HUES48 (cell line): ENCODE results near the gene GPS2.

ENCODE experiments used
- H3K27ac ChIP-seq: one replicate; pipeline ENCODE4 v1.7.0; 2013; ENCODE audit warnings: low read depth, low read length, inconsistent platforms
- H3K27me3 ChIP-seq: 2 replicates; pipeline ENCODE4 v1.6.1; 2013; ENCODE audit warnings: mild to moderate bottlenecking, low read length; ENCODE audit not compliant: control insufficient read depth, insufficient read depth
- H3K36me3 ChIP-seq: 2 replicates; pipeline ENCODE4 v1.6.1; 2013; ENCODE audit warnings: low read length; ENCODE audit not compliant: control insufficient read depth, insufficient read depth
- H3K4me1 ChIP-seq: 2 replicates; pipeline ENCODE4 v1.6.1; 2013; ENCODE audit warnings: mild to moderate bottlenecking, low read length; ENCODE audit not compliant: control insufficient read depth, insufficient read depth
- H3K4me3 ChIP-seq: 2 replicates; pipeline ENCODE4 v1.5.1; 2013; ENCODE audit warnings: mild to moderate bottlenecking, low read depth, low read length
- H3K9ac ChIP-seq: 2 replicates; pipeline ENCODE4 v1.6.1; 2013; ENCODE audit warnings: mild to moderate bottlenecking, low read depth, low read length, moderate library complexity
- H3K9me3 ChIP-seq: 2 replicates; pipeline ENCODE4 v1.6.1; 2013; ENCODE audit warnings: low read length; ENCODE audit not compliant: control insufficient read depth, insufficient read depth

The GPS2 gene

DNA sequence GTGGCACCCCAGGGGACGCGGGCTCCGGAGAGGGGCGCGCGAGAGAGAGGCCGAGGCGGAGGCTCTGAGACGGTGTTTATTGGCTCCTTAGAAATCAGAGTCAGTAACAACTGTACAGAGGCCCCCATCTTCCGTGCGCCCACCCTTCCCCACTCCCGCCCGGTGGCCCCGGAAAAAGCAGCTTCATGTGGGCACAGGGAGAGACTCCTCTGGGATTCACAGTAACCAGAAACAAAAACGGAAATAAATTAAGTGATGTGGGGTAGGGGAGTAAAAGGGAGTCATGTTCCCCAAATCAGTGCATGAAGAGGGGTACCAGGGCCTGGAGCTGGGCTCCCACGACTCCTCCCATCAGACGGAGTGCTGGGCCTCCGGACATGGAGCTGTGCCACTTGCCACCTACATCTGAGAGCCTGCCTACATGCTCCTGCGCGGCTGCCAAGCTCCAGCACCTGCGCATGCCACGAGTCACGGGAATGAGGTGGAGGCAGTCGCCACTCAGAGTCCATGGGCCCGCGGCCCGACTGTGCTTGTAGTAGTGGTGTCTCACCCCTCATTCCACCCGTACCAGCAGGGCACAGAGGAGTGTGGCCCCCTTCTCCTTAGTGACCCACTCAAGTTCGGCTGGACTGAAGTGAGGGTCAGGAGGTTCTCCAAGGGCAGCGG lies 543 bp upstream of the GPS2 start:
- Histone ChIP-seq H3K27me3 (no peaks in the 10 kb centered on the region), H3K9me3 (no peaks in the 10 kb centered on the region), H3K27ac (peak overlapping the region; percentile 93), H3K9ac (peak overlapping the region; percentile 66; the same call in 1 of the 2 replicates), H3K4me1 (0 out of 2 replicates have a peak, but pooled peaks cover 4% of the 10 kb centered on the region), H3K4me3 (peak overlapping the region; percentile 80), H3K36me3 (peaks cover 73% of the 10 kb centered on the region)

DNA sequence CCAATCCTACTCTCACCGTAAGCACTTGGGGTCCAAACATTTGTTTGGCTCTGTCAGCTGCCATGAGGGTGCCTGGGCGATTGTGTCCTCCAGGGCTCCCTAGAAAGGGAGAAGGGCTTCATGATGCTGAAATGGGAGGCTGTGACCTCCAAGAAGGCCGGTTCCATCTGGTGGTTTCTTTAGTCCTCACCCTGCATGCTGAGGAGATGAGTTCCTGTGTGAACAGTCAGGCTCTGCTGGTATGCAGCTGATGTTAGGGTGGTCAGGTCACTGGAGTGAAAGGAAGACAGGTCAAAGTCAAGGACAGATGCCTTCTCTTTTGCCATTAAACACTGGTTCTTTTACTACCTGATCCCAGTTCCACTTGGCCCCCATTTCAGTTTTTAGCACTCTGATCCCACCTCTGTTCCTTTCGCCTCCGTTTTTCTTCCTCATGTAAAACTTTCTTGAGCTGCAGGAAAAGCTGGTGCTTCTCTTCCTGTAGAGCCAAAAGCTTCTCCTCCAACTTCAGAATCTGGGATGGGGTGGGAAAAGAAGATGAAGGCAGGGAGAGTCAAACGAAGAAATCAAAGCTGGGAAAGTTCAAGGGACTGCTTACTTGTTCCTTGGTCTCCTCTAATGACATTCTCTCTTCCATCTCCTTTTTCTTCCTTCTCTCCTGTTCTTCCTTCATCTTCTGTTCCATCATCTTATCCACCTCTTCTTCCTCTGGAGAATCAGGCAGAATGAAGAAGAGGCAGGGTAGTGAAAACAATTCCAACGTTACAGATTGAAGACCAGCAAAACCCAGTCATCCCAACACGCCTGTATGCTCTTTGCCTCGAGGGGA lies 1.1 kb downstream of the GPS2 start:
- Histone ChIP-seq H3K9ac (peak overlapping the region; percentile 66), H3K9me3 (no peaks in the 10 kb centered on the region), H3K27ac (peak overlapping the region; percentile 93), H3K4me1 (peaks cover 12% of the 10 kb centered on the region; the same call in 1 of the 2 replicates), H3K4me3 (peak overlapping the region; percentile 80), H3K27me3 (no peaks in the 10 kb centered on the region), H3K36me3 (peaks cover 80% of the 10 kb centered on the region)

DNA sequence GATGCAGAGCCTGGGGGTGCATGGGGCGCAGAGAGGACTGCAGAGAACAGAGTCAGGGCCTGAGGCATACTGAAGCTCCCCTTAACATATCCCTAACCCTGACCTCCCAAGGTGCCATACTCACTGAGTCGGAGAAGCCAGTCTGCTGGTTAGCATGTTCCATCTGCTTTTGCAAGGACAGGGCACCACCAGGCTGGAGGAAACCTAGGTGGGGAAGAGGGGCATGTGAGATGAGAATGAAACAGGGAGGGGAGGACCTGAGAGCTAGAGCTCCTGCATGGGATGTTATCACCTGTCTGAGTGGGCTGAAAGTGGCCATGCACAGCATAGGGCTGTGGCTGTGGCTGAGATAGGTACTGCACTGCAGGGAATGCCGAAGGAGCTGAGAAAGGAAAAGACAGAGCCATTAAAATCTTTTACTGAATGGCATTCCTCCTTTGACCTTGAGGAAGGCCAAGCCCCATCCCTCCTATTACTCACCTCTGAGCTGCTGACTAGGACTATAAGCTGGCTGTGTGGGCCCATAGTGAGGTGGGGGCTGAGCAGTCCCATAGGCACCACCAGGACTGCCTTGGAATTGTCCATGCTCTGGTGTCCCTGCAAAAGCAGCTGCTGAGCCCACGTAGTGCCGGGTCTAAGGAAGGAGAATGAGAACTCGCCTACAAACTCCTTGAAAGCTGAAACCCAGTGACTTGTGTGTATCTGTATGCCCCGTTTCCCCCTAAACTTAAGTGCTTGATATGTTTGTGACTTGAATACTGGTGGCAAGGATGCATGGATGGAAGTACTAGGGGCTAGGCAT lies 1.9 kb downstream of the GPS2 start:
- H3K4me3 ChIP-seq, result 0 out of 2 replicates have a peak overlapping the region, but pooled peaks have one; percentile 80
- peaks cover 73% of the 10 kb centered on the region for H3K36me3 ChIP-seq
- no peaks in the 10 kb centered on the region for H3K27me3 ChIP-seq
- H3K4me1 ChIP-seq, result peaks cover 13% of the 10 kb centered on the region; the same call in 1 of the 2 replicates
- no peak overlapping the region for H3K9ac ChIP-seq
- no peaks in the 10 kb centered on the region for H3K9me3 ChIP-seq
- peak overlapping the region; percentile 71 for H3K27ac ChIP-seq

DNA sequence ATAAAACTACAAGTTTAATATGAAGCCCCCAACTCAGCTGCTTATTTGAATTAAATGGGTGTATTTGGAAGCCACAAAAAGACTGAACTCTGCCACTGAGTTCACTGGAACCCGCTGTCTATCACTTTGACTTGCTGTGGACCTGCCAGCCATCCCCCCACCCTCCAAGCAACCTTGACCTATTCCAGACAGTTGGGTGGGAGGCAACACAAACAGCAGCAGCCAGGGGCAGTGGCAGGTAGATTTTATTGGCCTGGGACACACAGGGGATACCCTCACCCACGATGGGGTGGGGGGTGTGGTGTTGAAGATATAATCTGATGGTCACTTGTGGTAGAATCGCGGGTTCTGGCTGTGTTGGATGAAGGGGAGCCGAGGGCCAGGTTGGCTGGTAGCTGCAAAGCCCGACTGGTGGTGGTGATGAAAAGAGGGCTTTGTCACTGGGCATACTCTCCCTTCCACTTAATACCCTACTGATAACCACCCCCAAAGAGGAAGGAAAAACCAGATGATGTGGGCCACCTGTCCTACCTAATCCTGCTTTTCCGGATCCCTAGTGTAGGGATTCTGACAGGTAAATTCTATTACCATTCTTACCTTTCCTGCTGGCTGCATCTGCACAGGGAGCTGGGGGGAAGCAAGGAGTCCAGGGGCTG lies 2.6 kb downstream of the GPS2 start:
- peaks cover 13% of the 10 kb centered on the region; the same call in 1 of the 2 replicates for H3K4me1 ChIP-seq
- H3K4me3 ChIP-seq, result no peak overlapping the region
- no peaks in the 10 kb centered on the region for H3K27me3 ChIP-seq
- H3K9me3 ChIP-seq, result no peaks in the 10 kb centered on the region
- peaks cover 66% of the 10 kb centered on the region for H3K36me3 ChIP-seq
- no peak overlapping the region for H3K9ac ChIP-seq
- H3K27ac ChIP-seq, result peak overlapping the region; percentile 71

DNA sequence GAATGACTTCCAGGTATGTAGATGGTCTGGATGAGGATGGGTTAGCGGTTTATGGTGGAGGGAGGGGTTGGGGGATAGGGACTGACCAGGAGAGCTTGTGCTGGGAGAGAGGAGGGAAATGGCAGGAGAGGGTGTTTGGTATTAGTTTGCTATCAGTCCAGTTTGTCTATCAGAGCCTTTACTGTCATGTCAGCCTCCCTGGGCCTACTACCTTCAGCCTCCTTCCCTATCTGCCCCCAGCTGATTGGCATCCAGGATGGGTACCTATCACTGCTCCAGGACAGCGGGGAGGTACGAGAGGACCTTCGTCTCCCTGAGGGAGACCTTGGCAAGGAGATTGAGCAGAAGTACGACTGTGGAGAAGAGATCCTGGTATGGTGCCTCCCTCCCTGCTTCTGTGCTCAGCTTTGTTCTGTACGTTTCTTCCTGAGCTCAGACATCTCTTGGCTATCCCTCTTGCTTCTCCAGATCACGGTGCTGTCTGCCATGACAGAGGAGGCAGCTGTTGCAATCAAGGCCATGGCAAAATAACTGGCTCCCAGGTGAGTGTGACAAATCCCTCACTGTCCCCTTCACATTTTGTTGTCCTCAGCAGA lies 4.0 kb downstream of the GPS2 start:
- Histone ChIP-seq H3K9ac (no peak overlapping the region), H3K36me3 (peaks cover 55% of the 10 kb centered on the region)

DNA sequence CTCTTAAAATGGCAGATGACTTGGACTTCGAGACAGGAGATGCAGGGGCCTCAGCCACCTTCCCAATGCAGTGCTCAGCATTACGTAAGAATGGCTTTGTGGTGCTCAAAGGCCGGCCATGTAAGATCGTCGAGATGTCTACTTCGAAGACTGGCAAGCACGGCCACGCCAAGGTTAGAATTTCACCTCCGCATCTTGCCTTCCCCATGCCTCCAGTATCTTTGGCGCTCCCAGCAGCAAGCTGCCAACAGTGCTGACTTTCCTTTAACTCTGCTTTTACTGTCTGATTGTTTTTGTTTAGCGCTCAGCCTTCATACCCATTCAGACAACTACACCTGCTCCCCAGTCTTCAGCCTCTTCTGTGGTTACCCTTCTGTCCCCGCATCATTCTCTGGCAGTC lies 5.5 kb downstream of the GPS2 start:
- peak overlapping the region; percentile 96 for H3K27ac ChIP-seq
- H3K4me3 ChIP-seq, result peak overlapping the region; percentile 20; the same call in 1 of the 2 replicates
- no peaks in the 10 kb centered on the region for H3K27me3 ChIP-seq
- H3K36me3 ChIP-seq, result peaks cover 50% of the 10 kb centered on the region
- no peak overlapping the region for H3K9ac ChIP-seq
- no peaks in the 10 kb centered on the region for H3K9me3 ChIP-seq
- peaks cover 13% of the 10 kb centered on the region; the same call in 1 of the 2 replicates for H3K4me1 ChIP-seq

More for the DNA sequence above, 4.0 kb downstream of the GPS2 start:
- Histone ChIP-seq H3K27me3 (no peaks in the 10 kb centered on the region), H3K4me3 (no peak overlapping the region), H3K9me3 (no peaks in the 10 kb centered on the region), H3K4me1 (peaks cover 13% of the 10 kb centered on the region; the same call in 1 of the 2 replicates), H3K27ac (no peak overlapping the region)

DNA sequence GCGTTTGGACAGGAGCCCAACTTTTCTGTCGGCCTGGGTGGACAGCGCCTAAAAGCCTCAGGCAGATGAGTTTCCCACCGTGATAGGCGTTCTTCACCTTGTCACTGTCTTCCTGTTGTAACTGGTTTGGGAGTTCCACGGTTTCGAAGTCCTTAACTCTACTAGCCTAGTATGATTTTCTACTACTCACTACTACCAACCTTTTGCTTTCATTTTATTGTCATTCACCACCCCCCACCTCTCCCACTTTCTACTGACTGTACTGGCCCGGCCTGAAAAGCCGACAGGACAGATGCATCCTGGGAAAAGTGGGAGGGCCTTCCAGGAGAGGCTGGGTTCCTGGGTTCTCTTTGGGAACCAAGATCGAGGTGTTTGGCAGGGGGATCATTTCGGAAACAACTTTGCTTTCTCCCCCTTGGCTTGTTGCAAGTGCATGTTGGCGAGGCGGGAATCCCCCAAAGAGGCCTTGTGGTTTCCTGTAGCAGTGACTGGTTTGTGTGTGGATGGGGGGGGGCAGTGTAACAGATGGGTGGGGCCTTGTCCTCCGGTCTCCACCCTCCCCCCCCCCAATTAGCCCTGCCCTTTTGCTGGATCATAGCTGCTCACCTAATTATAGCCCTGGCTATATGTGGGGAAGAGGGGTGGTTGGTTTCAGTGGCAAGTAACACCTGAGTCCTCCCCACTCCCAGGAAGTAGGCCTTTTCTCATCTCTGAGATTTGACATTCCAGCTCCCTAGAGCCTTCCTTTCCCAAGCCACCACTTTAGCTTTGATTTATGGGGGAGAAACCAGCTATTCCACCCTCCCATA lies 6.3 kb downstream of the GPS2 start:
- Histone ChIP-seq H3K4me3 (peak overlapping the region; percentile 99), H3K4me1 (peaks cover 10% of the 10 kb centered on the region; the same call in 1 of the 2 replicates), H3K9ac (peak overlapping the region; percentile 95), H3K36me3 (peaks cover 47% of the 10 kb centered on the region), H3K9me3 (no peaks in the 10 kb centered on the region), H3K27me3 (no peaks in the 10 kb centered on the region), H3K27ac (peak overlapping the region; percentile 96)

DNA sequence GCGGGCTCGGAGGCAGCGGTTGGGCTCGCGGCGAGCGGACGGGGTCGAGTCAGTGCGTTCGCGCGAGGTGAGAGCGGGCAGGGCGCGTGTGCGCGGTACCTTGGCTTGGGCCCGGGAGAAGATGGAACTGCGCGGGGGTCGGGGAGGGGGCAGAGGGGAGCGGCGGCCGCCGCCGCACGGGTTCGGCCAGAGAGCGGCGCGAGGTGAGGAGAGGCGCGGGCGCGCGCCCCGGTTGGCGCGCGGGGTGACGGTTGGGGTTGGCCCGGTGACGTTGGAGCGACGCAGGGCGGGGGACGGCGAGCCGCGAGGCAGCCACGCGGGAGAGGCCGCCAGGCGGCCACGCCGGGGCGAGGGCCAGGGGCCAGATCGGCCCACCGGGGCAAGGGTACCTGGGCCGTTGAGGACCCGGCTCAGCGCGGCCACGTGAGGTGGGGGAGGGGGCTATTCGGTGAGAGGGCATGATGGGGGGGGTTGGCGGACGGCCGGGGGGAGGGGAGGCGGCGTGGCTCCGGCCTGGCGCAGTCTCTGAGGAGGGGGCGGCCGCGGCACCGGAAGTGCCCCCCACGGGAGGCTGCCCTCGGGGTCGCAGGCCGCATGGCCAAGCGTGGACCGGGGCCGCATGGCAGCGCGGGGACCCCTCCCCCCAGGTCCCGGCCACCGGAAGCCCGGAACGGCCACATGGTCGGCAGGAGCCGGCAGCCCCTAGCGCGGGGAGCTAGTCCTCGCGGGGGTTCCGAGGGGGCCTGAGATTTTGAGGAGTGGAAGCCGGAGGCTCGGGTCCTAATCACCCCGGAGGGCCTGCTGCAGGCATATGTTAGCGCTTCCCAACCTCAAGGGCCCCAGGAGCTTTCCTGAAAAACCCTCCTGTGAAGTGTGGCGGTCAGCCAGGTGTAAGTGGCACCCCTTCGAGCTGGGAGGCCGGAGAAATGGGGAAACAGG lies 7.2 kb downstream of the GPS2 start:
- H3K27me3 ChIP-seq, result no peaks in the 10 kb centered on the region
- no peaks in the 10 kb centered on the region for H3K9me3 ChIP-seq
- peaks cover 39% of the 10 kb centered on the region for H3K36me3 ChIP-seq
- peaks cover 10% of the 10 kb centered on the region; the same call in 1 of the 2 replicates for H3K4me1 ChIP-seq
- peak overlapping the region; percentile 95 for H3K9ac ChIP-seq
- H3K27ac ChIP-seq, result peak overlapping the region; percentile 96
- H3K4me3 ChIP-seq, result peak overlapping the region; percentile 99
